OCI-LY7 (cell line): ENCODE data around the gene SMAD4.

Experiments
- CTCF ChIP-seq: fragments of 200-600 bp; sonication (generic); conservative IDR thresholded peaks from 2 replicates; pipeline ENCODE4 v1.5.1; 2014; ENCODE audit warnings: mild to moderate bottlenecking, antibody characterized with exemption, low read length, moderate library complexity, mixed read lengths
- EZH2phosphoT487 ChIP-seq: fragments of 200-600 bp; sonication (generic); IDR thresholded peaks from 2 replicates; pipeline ENCODE4 v1.6.1; 2018; ENCODE audit warnings: low read depth, borderline replicate concordance, mild to moderate bottlenecking, mixed run types, antibody characterized with exemption, low read length, moderate library complexity, mixed read lengths

DNA sequence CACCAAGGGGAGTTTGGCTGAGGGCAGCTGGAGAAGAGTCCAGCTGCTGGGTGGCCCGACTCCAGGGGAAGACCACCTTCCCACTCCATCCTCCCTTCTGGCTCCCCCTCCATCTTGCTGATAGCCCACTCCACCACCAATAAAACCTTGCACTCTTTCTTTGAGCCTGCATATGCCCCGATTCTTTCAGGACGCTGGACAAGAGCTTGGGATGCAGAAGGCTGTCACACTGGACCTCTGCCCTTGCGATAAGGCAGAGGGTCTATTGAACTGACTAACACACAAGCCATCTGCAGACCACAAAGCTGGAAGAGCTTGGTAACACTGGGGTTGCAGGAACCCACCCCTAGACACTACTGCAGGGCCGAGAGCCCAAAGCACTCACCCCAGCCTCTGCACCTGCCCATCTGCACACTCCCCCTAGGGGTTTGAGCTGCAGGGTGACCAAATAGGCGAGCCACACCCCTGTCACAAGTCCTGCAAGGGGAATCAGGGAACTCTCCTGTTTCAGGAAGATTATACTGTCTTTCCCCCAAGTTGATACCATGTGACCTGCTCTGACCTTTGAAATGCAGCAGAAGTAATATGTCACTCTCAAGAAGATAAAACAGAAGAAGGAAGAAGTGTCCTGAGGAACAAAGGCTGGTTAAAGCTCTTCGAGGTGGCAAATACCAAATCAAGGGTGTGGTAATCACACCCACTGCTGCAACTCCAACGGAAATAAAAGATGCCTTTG is 70.5 kb downstream of the SMAD4 start:
- no peak for TF ChIP-seq EZH2phosphoT487
- TF ChIP-seq CTCF = no peak
